LNCaP clone FGC (cell line): ENCODE results near the gene SPTSSB.

ENCODE experiments used
- DNase-seq: peaks from one replicate; pipeline ENCODE4 v3.0.0-alpha.2; 2011; ENCODE audit warnings: low read depth
- H3K4me3 ChIP-seq: 2 replicates; pipeline ENCODE4 v1.5.1; 2011; ENCODE audit warnings: mild to moderate bottlenecking, low read depth, low read length, control low read depth
- CTCF ChIP-seq: IDR thresholded peaks from 2 replicates; pipeline ENCODE4 v1.5.1; 2012; ENCODE audit warnings: mild to moderate bottlenecking; ENCODE audit not compliant: control insufficient read depth, insufficient read depth; ENCODE audit errors: extremely low read depth

The SPTSSB gene

GRCh38 chr3:161316006-161316689, 55.2 kb downstream of the SPTSSB start:
- TF ChIP-seq CTCF, result no peak
- no peak overlapping the region for H3K4me3 ChIP-seq
- DNase-seq, result peak; percentile 54

- no peak for TF ChIP-seq CTCF
- no peak overlapping the region for H3K4me3 ChIP-seq
- no peak for DNase-seq
Observed at GRCh38 chr3:161314836-161315395, 56.4 kb downstream of the SPTSSB start.

GRCh38 chr3:161310649-161311423, 60.5 kb downstream of the SPTSSB start:
- DNase-seq, result no peak
- H3K4me3 ChIP-seq, result no peak overlapping the region
- TF ChIP-seq CTCF, result no peak

- no peak overlapping the region for H3K4me3 ChIP-seq
- no peak for DNase-seq
- TF ChIP-seq CTCF, result peak; percentile 53
Observed at GRCh38 chr3:161305095-161305991, 66.0 kb downstream of the SPTSSB start.

GRCh38 chr3:161296814-161297213, 74.5 kb downstream of the SPTSSB start:
- no peak for TF ChIP-seq CTCF
- DNase-seq, result no peak

GRCh38 chr3:161295325-161295724, 76.0 kb downstream of the SPTSSB start:
- H3K4me3 ChIP-seq, result no peak overlapping the region
- TF ChIP-seq CTCF, result no peak
- no peak for DNase-seq

More at GRCh38 chr3:161296814-161297213, 74.5 kb downstream of the SPTSSB start:
- no peak overlapping the region for H3K4me3 ChIP-seq
